Measurements from ENCODE around the gene CLNS1A.
"Not testable (repeated sequence)": the region's sequence is repeated elsewhere in the genome, so short reads cannot be mapped to it uniquely, and the experiment has no call there.

The CLNS1A gene

DNA sequence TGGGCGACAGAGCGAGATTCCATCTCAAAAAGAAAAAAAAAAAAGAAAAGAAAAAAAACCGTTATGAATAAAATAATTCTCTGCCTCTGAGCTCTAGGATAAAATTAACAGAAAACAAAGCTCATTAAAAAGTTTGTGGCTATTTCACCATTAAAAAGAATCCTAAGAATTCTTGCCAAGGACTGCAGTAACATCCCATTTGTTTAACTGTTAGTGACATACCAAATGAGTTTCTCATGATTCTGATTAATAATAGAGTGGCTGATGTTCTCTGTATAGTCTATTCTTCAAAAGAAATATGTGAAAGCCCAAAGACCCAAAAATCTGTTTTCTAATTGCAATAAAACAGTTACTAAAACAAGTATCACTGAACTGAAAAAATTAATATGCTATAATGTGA, 19.7 kb downstream of the CLNS1A start:
- no peak for DNase-seq

GRCh38 chr11:77611921-77612320, 25.7 kb downstream of the CLNS1A start:
- no peak for DNase-seq

DNA sequence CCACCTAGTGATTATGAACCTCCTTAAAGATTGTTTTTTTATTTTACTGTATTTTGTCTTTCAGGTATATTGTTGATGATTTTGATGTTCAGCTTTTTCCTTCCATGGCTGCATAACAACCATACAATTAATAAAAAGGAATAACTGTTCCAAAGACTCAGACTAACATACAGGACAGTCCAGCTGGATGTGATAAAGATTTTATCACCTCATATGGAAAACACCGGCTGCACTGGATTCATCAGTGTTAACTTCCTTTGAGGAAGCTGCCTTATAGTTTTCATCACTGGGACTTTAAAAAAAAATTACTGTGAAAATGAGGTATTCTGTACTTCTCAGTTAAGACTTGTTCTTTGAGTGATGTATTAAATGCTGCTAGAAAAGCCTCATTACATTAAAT, 28.4 kb downstream of the CLNS1A start:
- DNase-seq: no peak

DNA sequence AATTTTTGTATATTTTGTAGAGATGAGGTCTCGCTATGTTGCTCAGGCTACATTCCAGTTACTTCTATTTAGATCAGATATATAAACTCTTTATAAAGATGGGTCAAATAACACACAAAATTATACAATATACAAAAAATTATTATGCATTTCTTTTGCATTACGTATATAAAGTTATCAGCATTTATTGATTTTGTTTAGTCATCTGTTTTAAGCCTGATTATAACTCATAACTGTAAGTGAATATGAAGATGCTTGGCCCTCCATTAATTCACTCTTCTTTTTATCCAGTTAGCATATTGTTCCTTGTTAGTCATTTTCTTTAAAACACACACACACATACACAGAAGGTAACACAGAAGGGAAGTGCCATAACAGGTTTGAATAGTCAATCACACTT, 33.3 kb downstream of the CLNS1A start:
- no peak for DNase-seq

- DNase-seq: no peak
These were observed 35.1 kb downstream of the CLNS1A start for GRCh38 chr11:77602381-77603088.

DNA sequence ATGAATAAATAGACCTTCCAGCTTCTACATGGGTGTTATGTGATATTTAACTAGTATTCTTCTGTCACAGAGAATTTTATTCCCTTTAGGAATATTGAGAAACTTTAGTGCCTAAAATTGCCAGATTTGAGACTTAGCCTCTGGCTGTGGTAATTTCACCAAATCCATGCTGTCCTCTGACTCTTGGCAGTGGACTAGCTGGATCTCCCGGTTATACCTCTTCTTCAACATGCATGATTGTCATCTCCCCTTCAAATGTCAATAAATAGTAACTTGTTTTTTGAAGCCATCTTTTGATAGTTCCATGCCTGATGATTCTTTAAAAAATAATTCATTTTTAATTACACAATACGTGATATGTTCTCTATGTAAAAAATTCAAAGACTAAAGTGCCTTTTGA, 39.4 kb downstream of the CLNS1A start:
- DNase-seq: no peak

GRCh38 chr11:77596626-77597025, 41.0 kb downstream of the CLNS1A start:
- DNase-seq: no peak

GRCh38 chr11:77593883-77594282, 43.7 kb downstream of the CLNS1A start:
- no peak for DNase-seq

GRCh38 chr11:77592727-77593126, 44.9 kb downstream of the CLNS1A start:
- DNase-seq: no peak

DNA sequence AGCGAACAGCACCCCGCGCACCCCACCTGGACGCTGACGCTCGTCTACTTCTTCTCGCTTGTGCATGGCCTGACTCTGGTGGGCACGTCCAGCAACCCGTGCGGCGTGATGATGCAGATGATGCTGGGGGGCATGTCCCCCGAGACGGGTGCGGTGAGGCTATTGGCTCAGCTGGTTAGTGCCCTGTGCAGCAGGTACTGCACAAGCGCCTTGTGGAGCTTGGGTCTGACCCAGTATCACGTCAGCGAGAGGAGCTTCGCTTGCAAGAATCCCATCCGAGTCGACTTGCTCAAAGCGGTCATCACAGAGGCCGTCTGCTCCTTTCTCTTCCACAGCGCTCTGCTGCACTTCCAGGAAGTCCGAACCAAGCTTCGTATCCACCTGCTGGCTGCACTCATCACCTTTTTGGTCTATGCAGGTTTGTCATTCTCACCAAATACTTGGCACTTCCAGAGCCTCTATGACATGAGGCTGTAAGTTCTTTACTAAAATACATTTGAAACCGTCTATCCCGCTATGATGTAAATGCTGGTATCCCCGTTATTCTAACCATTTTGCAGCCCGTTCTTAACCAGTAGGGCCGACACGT, 47.3 kb downstream of the CLNS1A start:
- no peak for DNase-seq

GRCh38 chr11:77589521-77590193, 47.9 kb downstream of the CLNS1A start, which contains the start of gene AQP11:
AQP11 (plus strand) TSS chr11:77589953; CDS start chr11:77589993, 40 bp downstream.
- peak; percentile 27 for DNase-seq

DNA sequence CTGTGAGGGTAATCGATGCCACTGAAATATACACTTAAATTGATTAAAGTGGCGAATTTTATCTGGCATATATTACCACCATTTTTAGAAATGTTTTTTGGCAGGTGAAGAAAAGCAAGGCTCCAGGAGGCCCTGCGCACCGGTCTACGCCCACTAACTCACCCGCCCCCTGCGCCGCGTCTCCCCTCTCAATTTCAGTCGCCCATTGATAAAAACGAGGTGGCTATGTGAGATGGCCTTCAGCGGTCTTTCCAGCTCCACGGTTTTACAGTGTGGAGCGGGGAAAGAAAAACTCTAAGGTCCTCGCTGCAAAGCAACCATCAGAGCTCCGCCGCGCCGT, 48.4 kb downstream of the CLNS1A start:
- DNase-seq: no peak

GRCh38 chr11:77580712-77581337, 56.8 kb downstream of the CLNS1A start:
- DNase-seq: no peak

GRCh38 chr11:77575428-77575827, 62.2 kb downstream of the CLNS1A start:
- DNase-seq: not testable (repeated sequence)

- not testable (repeated sequence) for DNase-seq
These were observed 66.7 kb downstream of the CLNS1A start for GRCh38 chr11:77570896-77571295.

- no peak for DNase-seq
These were observed 67.9 kb downstream of the CLNS1A start for GRCh38 chr11:77569676-77570070.

- DNase-seq: no peak
These were observed 68.5 kb downstream of the CLNS1A start for GRCh38 chr11:77568916-77569675.

DNA sequence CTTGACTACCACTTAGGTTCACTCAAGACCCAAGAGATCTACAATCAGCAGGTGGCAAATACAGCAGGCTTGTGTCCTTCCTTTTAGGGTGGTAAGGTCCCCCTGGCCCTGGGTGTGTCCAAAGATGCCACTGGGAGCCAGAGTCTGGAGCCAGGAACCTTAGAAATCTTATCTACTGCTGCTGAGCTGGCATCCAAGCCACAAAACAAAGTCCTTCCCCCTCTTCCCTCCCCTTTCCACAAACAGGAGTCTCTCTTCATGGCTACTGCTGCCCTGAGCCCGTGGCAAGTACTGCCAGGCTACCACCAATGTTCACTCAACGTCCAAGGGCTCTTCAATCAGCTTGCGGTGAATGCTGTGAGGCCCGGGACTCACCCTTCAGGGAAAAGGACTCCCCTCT, 69.3 kb downstream of the CLNS1A start:
- DNase-seq: no peak
